SK-N-SH treated with all-trans-retinoic acid at 6 μM for 48 hours (cell line): ENCODE measurements around the gene PEX26.

Experiments
- ATAC-seq: fragments of 200-7000 bp; cut with Tn5 transposase; 3 replicates; pipeline ENCODE4 v1.9.1; 2020; ENCODE audit warnings: mild to moderate bottlenecking, moderate library complexity
- ARNTL ChIP-seq: fragments of 450-650 bp; formaldehyde crosslinking; IDR thresholded peaks from 2 replicates; pipeline ENCODE4 v1.5.0; 2020; ENCODE audit warnings: low read depth, mild to moderate bottlenecking, moderate library complexity, borderline replicate concordance
- BACH2 ChIP-seq: fragments of 250-450 bp; sonication (Bioruptor Pico); IDR thresholded peaks from 2 replicates; pipeline ENCODE4 v1.9.0; 2021; ENCODE audit warnings: mild to moderate bottlenecking, borderline replicate concordance
- CREB5 ChIP-seq: fragments of 250-450 bp; sonication (Bioruptor Pico); IDR thresholded peaks from 2 replicates; pipeline ENCODE4 v1.5.1; 2020; ENCODE audit warnings: low read depth, mild to moderate bottlenecking, moderate library complexity
- CSDC2 ChIP-seq: fragments of 250-450 bp; sonication (Bioruptor Pico); IDR thresholded peaks from 2 replicates; pipeline ENCODE4 v1.5.0; 2020; ENCODE audit warnings: mild to moderate bottlenecking, moderate library complexity
- CSRNP3 ChIP-seq: fragments of 250-450 bp; sonication (Bioruptor Pico); IDR thresholded peaks from 2 replicates; pipeline ENCODE4 v1.5.1; 2021; ENCODE audit warnings: mild to moderate bottlenecking, moderate library complexity
- ESRRG ChIP-seq: fragments of 250-450 bp; sonication (Bioruptor Pico); IDR thresholded peaks from 2 replicates; pipeline ENCODE4 v1.6.1; 2021; ENCODE audit warnings: mild to moderate bottlenecking
- GLIS3 ChIP-seq: fragments of 250-450 bp; sonication (Bioruptor Pico); IDR thresholded peaks from 2 replicates; pipeline ENCODE4 v1.5.0; 2020; ENCODE audit warnings: mild to moderate bottlenecking, moderate library complexity
- ISL1 ChIP-seq: fragments of 250-450 bp; sonication (Bioruptor Pico); IDR thresholded peaks from 2 replicates; pipeline ENCODE4 v2.1.2; 2022; ENCODE audit warnings: mild to moderate bottlenecking, moderate library complexity
- OSR1 ChIP-seq: fragments of 250-450 bp; sonication (Bioruptor Pico); IDR thresholded peaks from 2 replicates; pipeline ENCODE4 v1.8.0; 2022; ENCODE audit warnings: moderate library complexity, mild to moderate bottlenecking, inconsistent platforms
- POU6F1 ChIP-seq: fragments of 250-450 bp; sonication (Bioruptor Pico); IDR thresholded peaks from 2 replicates; pipeline ENCODE4 v1.8.0; 2021; ENCODE audit warnings: low read depth, mild to moderate bottlenecking, moderate library complexity, borderline replicate concordance
- PPARA ChIP-seq: fragments of 250-450 bp; sonication (Bioruptor Pico); IDR thresholded peaks from 2 replicates; pipeline ENCODE4 v1.5.0; 2020; ENCODE audit warnings: mild to moderate bottlenecking, borderline replicate concordance
- RARB ChIP-seq: fragments of 250-450 bp; sonication (Bioruptor Pico); IDR thresholded peaks from 2 replicates; pipeline ENCODE4 v1.8.0; 2021; ENCODE audit warnings: mild to moderate bottlenecking, moderate library complexity
- SNAI2 ChIP-seq: fragments of 250-450 bp; sonication (Bioruptor Pico); IDR thresholded peaks from 2 replicates; pipeline ENCODE4 v1.5.0; 2020; ENCODE audit warnings: mild to moderate bottlenecking, moderate library complexity
- TOX ChIP-seq: fragments of 250-450 bp; sonication (Bioruptor Pico); IDR thresholded peaks from 2 replicates; pipeline ENCODE4 v1.8.0; 2021; ENCODE audit warnings: mild to moderate bottlenecking, moderate library complexity, borderline replicate concordance
- ZFP3 ChIP-seq: fragments of 250-450 bp; sonication (Bioruptor Pico); IDR thresholded peaks from 2 replicates; pipeline ENCODE4 v1.5.0; 2020; ENCODE audit warnings: mild to moderate bottlenecking, moderate library complexity
- ZFP30 ChIP-seq: fragments of 450-650 bp; formaldehyde crosslinking; IDR thresholded peaks from 2 replicates; pipeline ENCODE4 v1.5.0; 2022; ENCODE audit warnings: mild to moderate bottlenecking, moderate library complexity
- ZNF70 ChIP-seq: fragments of 450-650 bp; formaldehyde crosslinking; IDR thresholded peaks from 2 replicates; pipeline ENCODE4 v1.5.0; 2020; ENCODE audit warnings: mild to moderate bottlenecking, moderate library complexity
- ZNF8 ChIP-seq: fragments of 450-650 bp; formaldehyde crosslinking; IDR thresholded peaks from 2 replicates; pipeline ENCODE4 v1.5.0; 2020; ENCODE audit warnings: mild to moderate bottlenecking, moderate library complexity
- TF ChIP-seq, protein P1 (sequence below): fragments of 250-450 bp; sonication (Bioruptor Pico); IDR thresholded peaks from 2 replicates; pipeline ENCODE4 v1.8.0; 2020; ENCODE audit warnings: mild to moderate bottlenecking, moderate library complexity, borderline replicate concordance
- TF ChIP-seq, protein P2 (sequence below): fragments of 250-450 bp; sonication (Bioruptor Pico); IDR thresholded peaks from 2 replicates; pipeline ENCODE4 v1.5.0; 2020; ENCODE audit warnings: mild to moderate bottlenecking, moderate library complexity

The PEX26 gene

GRCh38 chr22:18085188-18085587 lies 7.4 kb downstream of the PEX26 start (continued):
- TF ChIP-seq ARNTL (CRISPR knock-in tag) (no peak), ESRRG (CRISPR knock-in tag) (no peak), ZFP30 (no peak), CSDC2 (CRISPR knock-in tag) (no peak)
- TF ChIP-seq, protein P1, sequence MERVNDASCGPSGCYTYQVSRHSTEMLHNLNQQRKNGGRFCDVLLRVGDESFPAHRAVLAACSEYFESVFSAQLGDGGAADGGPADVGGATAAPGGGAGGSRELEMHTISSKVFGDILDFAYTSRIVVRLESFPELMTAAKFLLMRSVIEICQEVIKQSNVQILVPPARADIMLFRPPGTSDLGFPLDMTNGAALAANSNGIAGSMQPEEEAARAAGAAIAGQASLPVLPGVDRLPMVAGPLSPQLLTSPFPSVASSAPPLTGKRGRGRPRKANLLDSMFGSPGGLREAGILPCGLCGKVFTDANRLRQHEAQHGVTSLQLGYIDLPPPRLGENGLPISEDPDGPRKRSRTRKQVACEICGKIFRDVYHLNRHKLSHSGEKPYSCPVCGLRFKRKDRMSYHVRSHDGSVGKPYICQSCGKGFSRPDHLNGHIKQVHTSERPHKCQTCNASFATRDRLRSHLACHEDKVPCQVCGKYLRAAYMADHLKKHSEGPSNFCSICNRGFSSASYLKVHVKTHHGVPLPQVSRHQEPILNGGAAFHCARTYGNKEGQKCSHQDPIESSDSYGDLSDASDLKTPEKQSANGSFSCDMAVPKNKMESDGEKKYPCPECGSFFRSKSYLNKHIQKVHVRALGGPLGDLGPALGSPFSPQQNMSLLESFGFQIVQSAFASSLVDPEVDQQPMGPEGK, result no peak

DNA sequence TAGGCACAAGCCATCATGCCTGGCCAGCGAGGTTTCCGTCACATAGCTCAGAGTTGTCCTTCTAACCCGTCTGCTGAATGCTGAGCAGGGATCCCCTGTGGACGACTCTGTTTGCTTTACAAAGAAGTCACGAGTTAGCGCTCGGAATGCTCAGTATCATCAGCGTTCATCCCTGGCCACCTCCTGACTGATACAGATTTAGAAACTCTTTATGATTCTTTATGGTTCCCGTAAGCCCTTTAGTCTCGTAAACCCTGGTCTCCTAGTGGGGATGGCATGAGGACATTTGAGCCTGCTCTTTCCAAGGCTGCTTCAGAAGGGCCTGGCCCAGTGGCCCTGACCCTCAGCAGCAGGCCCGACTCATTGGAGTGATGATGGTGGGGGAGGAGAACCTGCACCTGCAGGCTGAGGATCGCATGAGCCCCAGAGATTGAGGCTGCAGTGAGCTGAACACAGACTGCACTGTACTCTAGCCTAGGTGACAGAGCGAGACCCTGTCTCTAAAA lies 9.6 kb downstream of the PEX26 start:
- no peak for ATAC-seq
- no peak for TF ChIP-seq ARNTL (CRISPR knock-in tag)
- no peak for TF ChIP-seq OSR1
- TF ChIP-seq GLIS3 (CRISPR knock-in tag), result no peak
- no peak for TF ChIP-seq BACH2 (CRISPR knock-in tag)
- TF ChIP-seq CSRNP3 (CRISPR knock-in tag), result no peak

DNA sequence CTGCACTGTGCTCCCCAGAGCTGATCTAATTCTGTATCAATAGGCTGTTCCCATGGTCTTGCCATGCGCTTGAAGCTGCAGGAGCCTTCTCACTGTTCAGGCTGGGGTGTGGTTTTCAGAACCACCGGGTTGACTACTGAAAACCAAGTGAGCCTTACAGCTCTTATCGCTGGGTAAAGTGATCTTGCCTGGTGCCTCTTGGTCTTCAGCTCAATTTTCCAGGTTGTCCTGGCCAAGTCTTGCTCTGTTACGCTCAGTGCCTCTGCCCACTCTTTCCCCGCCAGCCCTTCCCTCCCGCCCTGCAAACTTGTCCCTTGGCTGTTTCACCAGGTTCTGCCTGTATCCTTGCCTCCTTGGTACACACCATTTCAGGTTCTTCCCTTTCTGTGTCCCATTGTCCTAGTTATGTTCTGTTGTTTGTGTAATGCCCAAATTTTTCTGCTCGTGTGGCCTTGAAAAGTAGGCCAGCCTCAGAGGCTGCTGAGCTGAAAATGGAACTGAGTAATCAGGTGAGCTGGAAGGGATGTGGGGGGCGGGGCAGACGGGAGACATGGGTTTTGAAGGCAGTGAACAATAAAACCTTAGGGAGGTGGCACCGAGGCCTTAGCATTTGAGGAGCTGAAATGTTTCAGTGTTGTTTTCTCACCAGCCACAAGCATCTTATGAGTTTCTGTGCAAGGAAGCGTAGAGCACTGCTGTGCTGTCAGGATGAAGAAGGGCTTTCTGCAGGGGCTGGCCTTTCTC lies 11.2 kb downstream of the PEX26 start:
- ATAC-seq, result no peak
- TF ChIP-seq CREB5 (CRISPR knock-in tag), result no peak
- no peak for TF ChIP-seq ZFP3
- no peak for TF ChIP-seq ISL1
- TF ChIP-seq TOX, result no peak
- TF ChIP-seq RARB, result no peak
- TF ChIP-seq CSRNP3 (CRISPR knock-in tag), result no peak
- no peak for TF ChIP-seq SNAI2
- TF ChIP-seq ZNF8 (CRISPR knock-in tag), result no peak
- TF ChIP-seq ARNTL (CRISPR knock-in tag), result no peak
- TF ChIP-seq OSR1, result no peak
- TF ChIP-seq ZNF70 (CRISPR knock-in tag), result no peak
- no peak for TF ChIP-seq BACH2 (CRISPR knock-in tag)
- TF ChIP-seq, protein P2, sequence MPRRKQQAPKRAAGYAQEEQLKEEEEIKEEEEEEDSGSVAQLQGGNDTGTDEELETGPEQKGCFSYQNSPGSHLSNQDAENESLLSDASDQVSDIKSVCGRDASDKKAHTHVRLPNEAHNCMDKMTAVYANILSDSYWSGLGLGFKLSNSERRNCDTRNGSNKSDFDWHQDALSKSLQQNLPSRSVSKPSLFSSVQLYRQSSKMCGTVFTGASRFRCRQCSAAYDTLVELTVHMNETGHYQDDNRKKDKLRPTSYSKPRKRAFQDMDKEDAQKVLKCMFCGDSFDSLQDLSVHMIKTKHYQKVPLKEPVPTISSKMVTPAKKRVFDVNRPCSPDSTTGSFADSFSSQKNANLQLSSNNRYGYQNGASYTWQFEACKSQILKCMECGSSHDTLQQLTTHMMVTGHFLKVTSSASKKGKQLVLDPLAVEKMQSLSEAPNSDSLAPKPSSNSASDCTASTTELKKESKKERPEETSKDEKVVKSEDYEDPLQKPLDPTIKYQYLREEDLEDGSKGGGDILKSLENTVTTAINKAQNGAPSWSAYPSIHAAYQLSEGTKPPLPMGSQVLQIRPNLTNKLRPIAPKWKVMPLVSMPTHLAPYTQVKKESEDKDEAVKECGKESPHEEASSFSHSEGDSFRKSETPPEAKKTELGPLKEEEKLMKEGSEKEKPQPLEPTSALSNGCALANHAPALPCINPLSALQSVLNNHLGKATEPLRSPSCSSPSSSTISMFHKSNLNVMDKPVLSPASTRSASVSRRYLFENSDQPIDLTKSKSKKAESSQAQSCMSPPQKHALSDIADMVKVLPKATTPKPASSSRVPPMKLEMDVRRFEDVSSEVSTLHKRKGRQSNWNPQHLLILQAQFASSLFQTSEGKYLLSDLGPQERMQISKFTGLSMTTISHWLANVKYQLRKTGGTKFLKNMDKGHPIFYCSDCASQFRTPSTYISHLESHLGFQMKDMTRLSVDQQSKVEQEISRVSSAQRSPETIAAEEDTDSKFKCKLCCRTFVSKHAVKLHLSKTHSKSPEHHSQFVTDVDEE (CRISPR knock-in tag), result no peak
- TF ChIP-seq, protein P1, result no peak
- TF ChIP-seq PPARA (CRISPR knock-in tag), result no peak
- TF ChIP-seq POU6F1 (CRISPR knock-in tag), result no peak
- TF ChIP-seq ESRRG (CRISPR knock-in tag), result no peak
